ENCODE results near the gene BTBD16. TPM values are rescaled to one million over a fixed set of nuclear protein-coding genes. Genes with fewer than 3 reads are reported as not detected.

Gene BTBD16
- total and polyA plus RNA-seq, 2 of the 13 experiments (the other 11 are each of a cell fraction or from before 2014, with no cell fraction given), result 5.0 to 11.9 TPM

- peaks cover 3 to 41% of the 10 kb centered on the region in 2 experiments; a peak in 4 of 5 replicates for H3K27me3 ChIP-seq (ENCODE audit: control insufficient read depth in 1 of 2, insufficient read depth in 2 of 2, low read length in 2 of 2)
- ATAC-seq (no peak), DNase-seq (ENCODE audit: low spot score) (no peak), FAIRE-seq (no peak)
- no peak overlapping the region for H3K27ac ChIP-seq (ENCODE audit: extremely low read length, insufficient read depth, low read length)
- 8% methylated on average over 9 of the region's 10 CpGs for WGBS (ENCODE audit: low lambda C conversion rate)
- no peaks in the 10 kb centered on the region for H3K9me3 ChIP-seq (ENCODE audit: low read length)
- intact Hi-C loops (cut with micrococcal nuclease; ENCODE audit: unreplicated experiment) (no loop called here), in situ Hi-C loops (cut with HindIII; ENCODE audit: extremely low pct_ligation_motif_present, low pct_unique_long_range_greater_than_20kb) (loop anchor here (10.0 kb wide), 1 partner anchor 411 kb away; no protein-coding TSS in a partner anchor)
- H3K79me2 ChIP-seq (ENCODE audit: insufficient read depth, low read length), result no peaks in the 10 kb centered on the region
- H3K36me3 ChIP-seq (replicated peaks in 1 of 2; ENCODE audit: control insufficient read depth in 1 of 2, insufficient read depth in 2 of 2, low read length in 2 of 2), result no peaks in the 10 kb centered on the region
- TF ChIP-seq ELF3 (CRISPR knock-in tag; IDR thresholded peaks at IDR 0.05) (0 out of 2 replicates have a peak, but pooled peaks have one; percentile 14), ZNF629 (CRISPR knock-in tag; conservative IDR thresholded peaks at IDR 0.05) (no peak)
- H3K4me3 ChIP-seq (replicated peaks in 1 of 3; ENCODE audit: insufficient read depth in 1 of 3, low read depth in 2 of 3, low read length in 3 of 3), result no peak overlapping the region
- CTCF ChIA-PET (ENCODE audit: low intra/inter-chr PET ratio, low total read pairs), result no interaction called here
- peaks cover 38% of the 10 kb centered on the region for H3K4me1 ChIP-seq (ENCODE audit: insufficient read depth, low read length)
- H3K4me2 ChIP-seq (ENCODE audit: low read depth, low read length), result peak overlapping the region; percentile 13; the same call in 1 of the 2 replicates
- POLR2A ChIA-PET, result interaction anchor here (0.7 kb wide), 1 partner anchor 52 kb away, joined by 3 read pairs; no protein-coding TSS in a partner anchor
- BruUV-seq (replicated peaks), result no TSS peak
- H3K9ac ChIP-seq (ENCODE audit: insufficient read depth, low read depth, low read length), result no peak overlapping the region
- no peak overlapping the region for H2AFZ ChIP-seq (ENCODE audit: low read length)
- no peaks in the 10 kb centered on the region for H4K20me1 ChIP-seq (ENCODE audit: insufficient read depth, low read length)
These were observed 22.3 kb downstream of the BTBD16 start for GRCh38 chr10:122293156-122293960.

DNA sequence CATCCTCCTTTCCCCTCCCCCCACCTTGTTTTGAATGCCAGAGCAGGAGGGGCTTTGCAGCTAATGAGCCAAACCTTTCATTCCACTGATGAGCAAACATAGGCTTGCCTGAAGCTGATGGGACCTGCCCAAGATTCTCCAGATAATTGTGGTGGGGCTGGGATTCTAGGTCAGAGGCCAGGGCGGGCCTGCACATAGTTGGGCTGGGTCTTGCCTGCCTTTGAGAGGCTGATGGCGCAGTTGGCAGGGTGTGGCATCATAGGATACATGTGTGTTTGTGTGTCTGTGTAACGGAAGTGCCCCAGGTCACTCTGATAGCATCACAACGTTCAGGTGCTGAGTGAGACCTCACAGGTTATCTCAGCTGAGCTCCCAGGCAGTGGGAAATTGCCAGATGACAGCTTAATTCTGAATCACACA is 22.9 kb downstream of the BTBD16 start:
- no peak overlapping the region for H3K27ac ChIP-seq (ENCODE audit: extremely low read length, insufficient read depth, low read length)
- BruUV-seq (replicated peaks), result no TSS peak
- H3K79me2 ChIP-seq (ENCODE audit: insufficient read depth, low read length), result no peaks in the 10 kb centered on the region
- H3K4me1 ChIP-seq (ENCODE audit: insufficient read depth, low read length), result peaks cover 43% of the 10 kb centered on the region
- in situ Hi-C loops (cut with HindIII; ENCODE audit: extremely low pct_ligation_motif_present, low pct_unique_long_range_greater_than_20kb) (loop anchor here (10.0 kb wide), 1 partner anchor 411 kb away; no protein-coding TSS in a partner anchor), intact Hi-C loops (cut with micrococcal nuclease; ENCODE audit: unreplicated experiment) (no loop called here)
- POLR2A ChIA-PET, result interaction anchor here (0.7 kb wide), 1 partner anchor 51 kb away, joined by 3 read pairs; no protein-coding TSS in a partner anchor
- TF ChIP-seq ZNF281 (CRISPR knock-in tag; IDR thresholded peaks at IDR 0.05; ENCODE audit: borderline replicate concordance) (peak; percentile 19; the same call in 1 of the 2 replicates), ZNF710 (CRISPR knock-in tag; IDR thresholded peaks at IDR 0.05; ENCODE audit: borderline replicate concordance) (0 out of 2 replicates have a peak, but pooled peaks have one; percentile 26), TARDBP (CRISPR knock-in tag; IDR thresholded peaks at IDR 0.05) (no peak)
- TF ChIP-seq, protein P1, sequence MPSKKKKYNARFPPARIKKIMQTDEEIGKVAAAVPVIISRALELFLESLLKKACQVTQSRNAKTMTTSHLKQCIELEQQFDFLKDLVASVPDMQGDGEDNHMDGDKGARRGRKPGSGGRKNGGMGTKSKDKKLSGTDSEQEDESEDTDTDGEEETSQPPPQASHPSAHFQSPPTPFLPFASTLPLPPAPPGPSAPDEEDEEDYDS (CRISPR knock-in tag; IDR thresholded peaks at IDR 0.05), result no peak
- WGBS (ENCODE audit: low lambda C conversion rate), result 0% methylated on average over 4 of the region's 4 CpGs
- peaks cover 3 to 41% of the 10 kb centered on the region in 2 experiments; a peak in 4 of 5 replicates for H3K27me3 ChIP-seq (ENCODE audit: control insufficient read depth in 1 of 2, insufficient read depth in 2 of 2, low read length in 2 of 2)
- H3K36me3 ChIP-seq (replicated peaks in 1 of 2; ENCODE audit: control insufficient read depth in 1 of 2, insufficient read depth in 2 of 2, low read length in 2 of 2), result no peaks in the 10 kb centered on the region
- DNase-seq (ENCODE audit: low spot score), result no peak
- no peak overlapping the region for H3K9ac ChIP-seq (ENCODE audit: insufficient read depth, low read depth, low read length)
- CTCF ChIA-PET (ENCODE audit: low intra/inter-chr PET ratio, low total read pairs), result no interaction called here
- no peak for FAIRE-seq
- no peak overlapping the region for H2AFZ ChIP-seq (ENCODE audit: low read length)
- H3K9me3 ChIP-seq (ENCODE audit: low read length), result no peaks in the 10 kb centered on the region
- H4K20me1 ChIP-seq (ENCODE audit: insufficient read depth, low read length), result no peaks in the 10 kb centered on the region
- H3K4me2 ChIP-seq (ENCODE audit: low read depth, low read length), result peak overlapping the region; percentile 13; the same call in 1 of the 2 replicates
- no peak overlapping the region for H3K4me3 ChIP-seq (replicated peaks in 1 of 3; ENCODE audit: insufficient read depth in 1 of 3, low read depth in 2 of 3, low read length in 3 of 3)
- no peak for ATAC-seq

All from HepG2 (cell line).